ENCODE data around the gene DSTN. TPM values are rescaled to one million over a fixed set of nuclear protein-coding genes. Genes with fewer than 3 reads are reported as not detected.

The DSTN gene
- total and polyA plus RNA-seq, 5 donors: 720 to 929 (median 762) TPM

- Histone ChIP-seq H3K4me1 (ENCODE audit: control insufficient read depth, insufficient read depth, low read length) (peaks cover 36% of the 10 kb centered on the region), H3K27ac (ENCODE audit: low read length) (peak overlapping the region; percentile 32), H3K4me3 (ENCODE audit: low read length) (no peak overlapping the region), H3K27me3 (ENCODE audit: control insufficient read depth, insufficient read depth) (no peaks in the 10 kb centered on the region), H3K9me3 (ENCODE audit: control insufficient read depth, low read length) (no peaks in the 10 kb centered on the region)
- ATAC-seq (peak; percentile 16 to 37), DNase-seq (peak in 2 of 3 donors; percentile 75 to 81)
- 43% methylated on average over 10 of the region's 10 CpGs for WGBS
- intact Hi-C loops (cut with DNase I): no loop called here
Measured at GRCh38 chr20:17648315-17648646, 78.4 kb downstream of the DSTN start.

GRCh38 chr20:17648791-17649730 lies 79.2 kb downstream of the DSTN start:
- intact Hi-C loops (cut with DNase I): no loop called here
- ATAC-seq (peak in 1 of 2 donors; percentile 32), DNase-seq (peak in 2 of 3 donors; percentile 74 to 77)
- Histone ChIP-seq H3K27ac (ENCODE audit: low read length) (no peak overlapping the region), H3K4me1 (ENCODE audit: control insufficient read depth, insufficient read depth, low read length) (peaks cover 29% of the 10 kb centered on the region), H3K4me3 (ENCODE audit: low read length) (no peak overlapping the region), H3K9me3 (ENCODE audit: control insufficient read depth, low read length) (no peaks in the 10 kb centered on the region), H3K27me3 (ENCODE audit: control insufficient read depth, insufficient read depth) (no peaks in the 10 kb centered on the region)
- 50% methylated on average over 20 of the region's 20 CpGs for WGBS

GRCh38 chr20:17650301-17651128 lies 80.6 kb downstream of the DSTN start:
- no peaks in the 10 kb centered on the region for H3K27me3 ChIP-seq (ENCODE audit: control insufficient read depth, insufficient read depth)
- DNase-seq (peak in 1 of 3 donors; percentile 37), ATAC-seq (no peak)
- intact Hi-C loops (cut with DNase I): loop anchor here in 3 of 4 donors (10.0 kb wide), 1 partner anchor 244 kb away; no protein-coding TSS in a partner anchor
- no peaks in the 10 kb centered on the region for H3K9me3 ChIP-seq (ENCODE audit: control insufficient read depth, low read length)
- no peak overlapping the region for H3K4me3 ChIP-seq (ENCODE audit: low read length)
- 43% methylated on average over 12 of the region's 12 CpGs for WGBS
- no peak overlapping the region for H3K27ac ChIP-seq (ENCODE audit: low read length)
- H3K4me1 ChIP-seq (ENCODE audit: control insufficient read depth, insufficient read depth, low read length): peaks cover 31% of the 10 kb centered on the region

- 56% methylated on average over 11 of the region's 11 CpGs for WGBS
- Histone ChIP-seq H3K27me3 (ENCODE audit: control insufficient read depth, insufficient read depth) (no peaks in the 10 kb centered on the region), H3K27ac (ENCODE audit: low read length) (no peak overlapping the region), H3K9me3 (ENCODE audit: control insufficient read depth, low read length) (no peaks in the 10 kb centered on the region), H3K4me1 (ENCODE audit: control insufficient read depth, insufficient read depth, low read length) (peaks cover 27% of the 10 kb centered on the region), H3K4me3 (ENCODE audit: low read length) (no peak overlapping the region)
- ATAC-seq (no peak), DNase-seq (peak in 1 of 3 donors; percentile 16)
- intact Hi-C loops (cut with DNase I): loop anchor here in 3 of 4 donors (10.0 kb wide), 1 partner anchor 244 kb away; no protein-coding TSS in a partner anchor
Measured at GRCh38 chr20:17651129-17651759, 81.4 kb downstream of the DSTN start.

- Histone ChIP-seq H3K27ac (ENCODE audit: low read length) (no peak overlapping the region), H3K4me1 (ENCODE audit: control insufficient read depth, insufficient read depth, low read length) (peaks cover 23% of the 10 kb centered on the region), H3K27me3 (ENCODE audit: control insufficient read depth, insufficient read depth) (no peaks in the 10 kb centered on the region), H3K4me3 (ENCODE audit: low read length) (no peak overlapping the region), H3K9me3 (ENCODE audit: control insufficient read depth, low read length) (no peaks in the 10 kb centered on the region)
- DNase-seq (peak in 1 of 3 donors; percentile 22), ATAC-seq (no peak)
- WGBS: 77% methylated on average over 2 of the region's 2 CpGs
- intact Hi-C loops (cut with DNase I): loop anchor here in 3 of 4 donors (10.0 kb wide), 1 partner anchor 243 kb away; no protein-coding TSS in a partner anchor
Measured at GRCh38 chr20:17651760-17652388, 82.0 kb downstream of the DSTN start.

GRCh38 chr20:17652411-17652810 lies 82.5 kb downstream of the DSTN start:
- intact Hi-C loops (cut with DNase I): loop anchor here in 3 of 4 donors (10.0 kb wide), 1 partner anchor 242 kb away; no protein-coding TSS in a partner anchor
- DNase-seq (peak in 1 of 3 donors; percentile 43), ATAC-seq (no peak)
- Histone ChIP-seq H3K4me3 (ENCODE audit: low read length) (no peak overlapping the region), H3K27ac (ENCODE audit: low read length) (no peak overlapping the region), H3K27me3 (ENCODE audit: control insufficient read depth, insufficient read depth) (no peaks in the 10 kb centered on the region), H3K4me1 (ENCODE audit: control insufficient read depth, insufficient read depth, low read length) (peaks cover 18% of the 10 kb centered on the region), H3K9me3 (ENCODE audit: control insufficient read depth, low read length) (no peaks in the 10 kb centered on the region)
- WGBS: 79% methylated on average over 10 of the region's 10 CpGs

- WGBS: 87% methylated on average over 11 of the region's 11 CpGs
- DNase-seq (peak in 1 of 3 donors; percentile 7), ATAC-seq (no peak)
- Histone ChIP-seq H3K4me1 (ENCODE audit: control insufficient read depth, insufficient read depth, low read length) (peaks cover 8% of the 10 kb centered on the region), H3K4me3 (ENCODE audit: low read length) (no peak overlapping the region), H3K27ac (ENCODE audit: low read length) (no peak overlapping the region), H3K27me3 (ENCODE audit: control insufficient read depth, insufficient read depth) (no peaks in the 10 kb centered on the region), H3K9me3 (ENCODE audit: control insufficient read depth, low read length) (no peaks in the 10 kb centered on the region)
- intact Hi-C loops (cut with DNase I): loop anchor here in 3 of 4 donors (10.0 kb wide), 1 partner anchor 241 kb away; no protein-coding TSS in a partner anchor
Measured at GRCh38 chr20:17653835-17654648, 84.2 kb downstream of the DSTN start.

- Histone ChIP-seq H3K4me1 (ENCODE audit: control insufficient read depth, insufficient read depth, low read length) (peaks cover 7% of the 10 kb centered on the region), H3K27me3 (ENCODE audit: control insufficient read depth, insufficient read depth) (no peaks in the 10 kb centered on the region), H3K9me3 (ENCODE audit: control insufficient read depth, low read length) (no peaks in the 10 kb centered on the region), H3K4me3 (ENCODE audit: low read length) (no peak overlapping the region), H3K27ac (ENCODE audit: low read length) (no peak overlapping the region)
- intact Hi-C loops (cut with DNase I): loop anchor here in 3 of 4 donors (10.0 kb wide), 1 partner anchor 240 kb away; no protein-coding TSS in a partner anchor
- WGBS: 48% methylated on average over 7 of the region's 7 CpGs
- DNase-seq: peak in 2 of 3 donors; percentile 76 to 86
- no peak for ATAC-seq
Measured at GRCh38 chr20:17654649-17655285, 84.9 kb downstream of the DSTN start.

- Histone ChIP-seq H3K4me1 (ENCODE audit: control insufficient read depth, insufficient read depth, low read length) (peaks cover 4% of the 10 kb centered on the region), H3K9me3 (ENCODE audit: control insufficient read depth, low read length) (no peaks in the 10 kb centered on the region), H3K4me3 (ENCODE audit: low read length) (no peak overlapping the region), H3K27me3 (ENCODE audit: control insufficient read depth, insufficient read depth) (no peaks in the 10 kb centered on the region), H3K27ac (ENCODE audit: low read length) (no peak overlapping the region)
- DNase-seq (peak in 1 of 3 donors; percentile 2), ATAC-seq (no peak)
- 60% methylated on average over 7 of the region's 7 CpGs for WGBS
- intact Hi-C loops (cut with DNase I): loop anchor here in 3 of 4 donors (10.0 kb wide), 1 partner anchor 240 kb away; no protein-coding TSS in a partner anchor
Measured at GRCh38 chr20:17655286-17655651, 85.4 kb downstream of the DSTN start.

Measured in right cardiac atrium (tissue), 5 donors.